Activated CD4-positive, alpha-beta memory T cell treated with anti-CD3 and anti-CD28 coated beads for 36 hours (primary cell): Measurements from ENCODE around the gene RAMP2. TPM values are rescaled to one million over a fixed set of nuclear protein-coding genes. Genes with fewer than 3 reads are reported as not detected.

ENCODE experiments used
- CTCF ChIA-PET: fragments of 350-600 bp; sonication (Branson Sonifier 250); formaldehyde crosslinking; loops from one replicate; lab custom pipeline; 2021; ENCODE audit warnings: antibody characterized with exemption, inconsistent platforms; lab: Charles Lee
- POLR2A ChIA-PET: fragments of 350-600 bp; sonication (Branson Sonifier 250); formaldehyde crosslinking; loops from one replicate; lab custom pipeline; 2021; ENCODE audit warnings: antibody characterized with exemption; lab: Charles Lee
- DNase-seq: peaks from one replicate; pipeline ENCODE4 v3.0.0-alpha.2; 2020
- H3K27ac Mint-ChIP-seq: one replicate; pipeline ENCODE4 v1.8.0; 2021; ENCODE audit warnings: mixed read lengths
- H3K27me3 Mint-ChIP-seq: one replicate; pipeline ENCODE4 v1.8.0; 2021; ENCODE audit warnings: mixed read lengths
- H3K36me3 Mint-ChIP-seq: one replicate; pipeline ENCODE4 v1.8.0; 2021; ENCODE audit warnings: mixed read lengths
- H3K4me1 Mint-ChIP-seq: one replicate; pipeline ENCODE4 v1.8.0; 2021; ENCODE audit warnings: low read depth, mixed read lengths
- H3K4me3 Mint-ChIP-seq: one replicate; pipeline ENCODE4 v1.8.0; 2021; ENCODE audit warnings: mild to moderate bottlenecking, mixed read lengths
- H3K9me3 Mint-ChIP-seq: one replicate; pipeline ENCODE4 v1.8.0; 2021; ENCODE audit warnings: mixed read lengths
- intact Hi-C: fragments of 100-400 bp; cut with micrococcal nuclease; formaldehyde crosslinking; loops from one replicate; pipeline ENCODE4 v1.15.1; 2023
- total RNA-seq, 2 experiments: library from RNA; stranded (reverse); gene quantifications; one replicate each; pipeline ENCODE4 v1.2.3, GENCODE V29; 2021

Gene RAMP2
- total RNA-seq, 2 experiments from 2014 or later = not detected

DNA sequence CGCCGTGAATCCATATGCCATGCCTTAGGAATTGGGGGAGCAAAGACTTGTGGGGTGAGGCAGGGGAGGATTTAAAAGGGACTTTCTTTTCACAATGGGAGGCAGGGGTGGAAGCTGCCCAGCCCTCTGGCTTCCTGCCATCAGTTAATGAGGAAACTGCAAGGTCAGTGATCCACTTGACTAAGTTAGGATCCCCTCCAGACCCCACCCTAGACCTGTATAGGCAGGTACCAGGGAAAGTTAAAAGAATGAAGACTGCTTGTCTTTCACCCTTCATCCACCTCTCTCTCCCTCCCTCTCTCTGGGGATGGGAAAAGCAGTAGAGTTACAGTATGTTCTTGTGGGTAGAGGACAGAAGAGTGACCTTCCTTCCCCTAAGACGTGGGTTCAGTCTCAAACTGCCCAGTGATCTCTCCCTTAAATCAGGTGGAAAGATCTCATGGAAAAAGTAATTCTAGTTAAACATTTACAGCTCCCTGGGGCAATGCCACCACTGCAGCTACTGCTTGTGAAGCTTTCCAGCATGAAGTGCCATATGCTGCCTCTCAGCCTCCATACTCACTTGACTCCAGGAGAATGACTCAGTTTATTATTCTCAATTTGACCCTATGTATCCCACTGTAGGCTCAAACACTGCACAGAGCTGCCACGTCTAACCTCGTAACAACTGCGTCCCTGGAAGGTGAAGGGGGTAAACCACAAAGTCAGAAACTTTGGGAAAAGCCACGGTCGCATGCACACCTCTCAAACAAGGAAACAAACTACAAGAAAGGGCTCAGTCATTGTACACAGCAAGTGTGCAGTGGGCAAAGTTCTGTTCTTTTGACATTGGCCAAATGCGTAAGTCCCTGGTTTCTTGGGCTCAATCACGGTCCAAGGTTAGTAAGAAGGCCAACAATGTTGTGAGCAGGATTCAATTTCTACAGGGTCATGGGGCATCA lies 36.3 kb downstream of the RAMP2 start:
- peaks cover 18% of the 10 kb centered on the region for H3K4me1 Mint-ChIP-seq
- intact Hi-C loops = no loop called here
- no peak overlapping the region for H3K27ac Mint-ChIP-seq
- DNase-seq = no peak
- no peaks in the 10 kb centered on the region for H3K27me3 Mint-ChIP-seq
- H3K4me3 Mint-ChIP-seq = peak overlapping the region; percentile 90
- H3K9me3 Mint-ChIP-seq = no peaks in the 10 kb centered on the region
- POLR2A ChIA-PET = interaction anchor here (1.0 to 1.8 kb wide), 2 partner anchors 36 to 114 kb away, joined by 3 to 4 read pairs; partner anchors contain the start of gene PSME3
- CTCF ChIA-PET = interaction anchor here (0.6 to 1.4 kb wide), 4 partner anchors 21 to 27 kb away, joined by 3 to 5 read pairs (median 4); partner anchors contain the start of genes BECN1 and VPS25
- peaks cover 4% of the 10 kb centered on the region for H3K36me3 Mint-ChIP-seq

GRCh38 chr17:42798011-42798382 lies 37.0 kb downstream of the RAMP2 start:
- ChIA-PET CTCF (interaction anchor here (0.6 to 1.4 kb wide), 6 partner anchors 20 to 780 kb away, joined by 3 to 5 read pairs (median 4); partner anchors contain the start of genes BECN1 and VPS25), POLR2A (interaction anchor here (1.0 to 1.8 kb wide), 4 partner anchors 24 to 518 kb away, joined by 3 to 7 read pairs (median 4); partner anchors contain the start of genes PSME3 and VPS25)
- DNase-seq = no peak
- intact Hi-C loops = no loop called here
- Mint-ChIP-seq H3K36me3 (peaks cover 4% of the 10 kb centered on the region), H3K4me1 (peaks cover 18% of the 10 kb centered on the region), H3K4me3 (peak overlapping the region; percentile 90), H3K9me3 (no peaks in the 10 kb centered on the region), H3K27ac (no peak overlapping the region), H3K27me3 (no peaks in the 10 kb centered on the region)

DNA sequence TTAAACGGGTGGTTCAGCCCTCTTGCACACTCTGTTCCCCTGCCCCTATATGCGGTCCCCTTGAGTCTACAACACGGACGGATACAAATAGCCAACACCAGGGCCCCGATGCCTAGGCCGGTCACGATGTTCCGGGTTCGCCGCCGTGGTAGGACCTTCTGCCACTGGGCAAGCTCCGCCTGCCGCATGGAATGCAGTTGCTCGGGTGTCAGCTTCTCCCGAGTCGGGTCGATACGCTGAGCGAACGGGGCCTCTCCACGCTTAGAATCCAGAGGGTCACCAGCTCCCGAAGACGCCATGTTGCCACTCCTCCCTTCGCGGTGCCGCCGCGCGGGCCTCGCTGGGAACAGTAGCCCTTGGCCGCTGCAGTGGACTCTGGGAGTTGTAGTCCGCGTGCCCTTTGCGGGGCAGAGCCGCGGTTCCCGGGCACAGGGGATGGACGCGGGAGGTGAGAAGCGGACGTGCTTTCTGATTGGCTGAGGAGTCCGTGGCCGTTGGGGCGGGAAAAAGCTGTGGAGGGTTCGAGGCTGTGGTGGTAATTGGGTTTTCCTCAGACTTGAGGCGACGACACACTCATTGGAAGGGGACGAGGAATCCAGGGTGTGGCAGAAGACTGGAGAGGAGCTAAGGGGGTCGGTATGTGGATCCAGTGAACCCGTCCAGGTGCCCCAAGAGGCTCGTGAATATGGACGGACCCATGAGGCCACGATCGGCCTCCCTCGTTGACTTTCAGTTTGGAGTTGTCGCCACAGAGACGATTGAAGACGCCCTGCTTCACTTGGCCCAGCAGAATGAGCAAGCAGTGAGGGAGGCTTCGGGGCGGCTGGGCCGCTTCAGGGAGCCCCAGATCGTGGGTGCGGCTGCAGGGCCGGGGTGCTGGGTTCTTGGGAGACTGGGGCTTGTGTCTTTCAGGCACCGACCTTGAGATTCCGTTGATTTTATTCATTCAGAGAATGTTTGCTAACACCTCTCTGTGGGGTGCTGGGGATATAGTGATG lies 37.7 kb downstream of the RAMP2 start, which contains the start of the genes CNTD1 and COA3:
Gene CNTD1 (plus strand): TSS at position 479 of the 998 bp plus-strand sequence. CDS start 207 bp downstream, at position 686.
Gene COA3 (minus strand): TSS at position 322 of the 998 bp plus-strand sequence. CDS start 23 bp downstream, at position 299.
- intact Hi-C loops = no loop called here
- Mint-ChIP-seq H3K4me3 (peak within 1 kb of the TSS; percentile 90), H3K36me3 (peaks cover 4% of the 10 kb centered on the region), H3K4me1 (peaks cover 18% of the 10 kb centered on the region), H3K27ac (peak within 1 kb of the TSS; percentile 50), H3K27me3 (no peaks in the 10 kb centered on the region), H3K9me3 (no peaks in the 10 kb centered on the region)
- ChIA-PET POLR2A (interaction anchor here (1.0 to 1.8 kb wide), 4 partner anchors 25 to 518 kb away, joined by 3 to 7 read pairs (median 4); partner anchors contain the start of genes PSME3 and VPS25), CTCF (interaction anchor here (0.6 to 1.4 kb wide), 6 partner anchors 19 to 780 kb away, joined by 3 to 5 read pairs (median 4); partner anchors contain the start of genes BECN1 and VPS25)
- DNase-seq = peak; percentile 90

GRCh38 chr17:42803074-42803883 lies 42.3 kb downstream of the RAMP2 start:
- no peak for DNase-seq
- Mint-ChIP-seq H3K9me3 (no peaks in the 10 kb centered on the region), H3K4me1 (peaks cover 7% of the 10 kb centered on the region), H3K36me3 (no peaks in the 10 kb centered on the region), H3K4me3 (no peak overlapping the region), H3K27me3 (no peaks in the 10 kb centered on the region), H3K27ac (peak overlapping the region; percentile 38)
- ChIA-PET POLR2A (no interaction called here), CTCF (interaction anchor here (1.2 to 3.6 kb wide), 4 partner anchors 17 to 40 kb away, joined by 4 to 14 read pairs (median 6); partner anchors contain the start of gene BECN1)
- intact Hi-C loops = no loop called here

GRCh38 chr17:42804918-42805367 lies 43.9 kb downstream of the RAMP2 start:
- CTCF ChIA-PET = interaction anchor here (1.0 to 1.7 kb wide), 2 partner anchors 13 to 19 kb away, joined by 3 to 6 read pairs; partner anchors contain the start of gene BECN1
- intact Hi-C loops = no loop called here
- Mint-ChIP-seq H3K9me3 (no peaks in the 10 kb centered on the region), H3K4me1 (no peaks in the 10 kb centered on the region), H3K27me3 (no peaks in the 10 kb centered on the region), H3K4me3 (no peak overlapping the region), H3K27ac (no peak overlapping the region), H3K36me3 (no peaks in the 10 kb centered on the region)
- POLR2A ChIA-PET = no interaction called here
- DNase-seq = no peak

DNA sequence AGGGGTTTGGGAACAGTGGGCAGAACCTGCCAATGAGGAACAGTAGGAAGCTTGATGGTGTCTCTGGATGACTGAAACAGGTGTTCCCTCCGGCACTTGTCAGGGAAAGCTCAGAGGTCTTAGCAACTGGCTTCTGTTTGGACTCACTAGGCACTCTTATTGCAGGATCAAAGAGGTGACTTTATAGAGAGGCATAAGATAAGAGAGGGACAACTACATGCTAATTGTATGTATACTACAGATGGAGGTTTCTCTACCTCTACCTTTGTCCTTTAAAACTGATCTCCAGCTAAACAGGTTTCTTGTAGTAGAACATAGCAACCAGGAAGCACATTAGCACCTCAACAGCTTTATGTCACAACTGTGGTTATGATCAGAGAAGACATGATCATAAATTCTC lies 45.2 kb downstream of the RAMP2 start:
- no peak overlapping the region for H3K27ac Mint-ChIP-seq
- peaks cover 9% of the 10 kb centered on the region for H3K36me3 Mint-ChIP-seq
- POLR2A ChIA-PET = no interaction called here
- CTCF ChIA-PET = interaction anchor here (0.8 to 1.2 kb wide), 2 partner anchors 12 to 14 kb away, joined by 3 to 4 read pairs; no protein-coding TSS in a partner anchor
- no peaks in the 10 kb centered on the region for H3K4me1 Mint-ChIP-seq
- H3K9me3 Mint-ChIP-seq = no peaks in the 10 kb centered on the region
- no peak for DNase-seq
- no peak overlapping the region for H3K4me3 Mint-ChIP-seq
- H3K27me3 Mint-ChIP-seq = no peaks in the 10 kb centered on the region
- intact Hi-C loops = no loop called here

- intact Hi-C loops = no loop called here
- Mint-ChIP-seq H3K4me3 (no peak overlapping the region), H3K4me1 (no peaks in the 10 kb centered on the region), H3K36me3 (peaks cover 16% of the 10 kb centered on the region), H3K9me3 (no peaks in the 10 kb centered on the region), H3K27ac (no peak overlapping the region), H3K27me3 (no peaks in the 10 kb centered on the region)
- POLR2A ChIA-PET = no interaction called here
- CTCF ChIA-PET = interaction anchor here (0.7 to 1.5 kb wide), 3 partner anchors 11 to 130 kb away, joined by 3 read pairs; no protein-coding TSS in a partner anchor
- no peak for DNase-seq
These were observed 48.2 kb downstream of the RAMP2 start for GRCh38 chr17:42809250-42809649.

Other genes with a start within 250 kb of the RAMP2 start
- gene NAGLU, start 225.0 kb upstream of the RAMP2 start, total RNA-seq = 10 to 100 TPM; 12.2 to 13.9 TPM
- under 1 TPM; 0.44 to 0.52 TPM for gene HSD17B1, start 208.3 kb upstream of the RAMP2 start, total RNA-seq
- 100 to 1,000 TPM in 1 of 2 experiments, 10 to 100 TPM in 1; 92.8 to 103 TPM for gene COASY, start 199.1 kb upstream of the RAMP2 start, total RNA-seq
- 10 to 100 TPM; 38.4 to 39.7 TPM for gene MLX, start 194.1 kb upstream of the RAMP2 start, total RNA-seq
- 10 to 100 TPM; 26.4 to 29.4 TPM for gene PSMC3IP, start 183.5 kb upstream of the RAMP2 start, total RNA-seq
- gene RETREG3, start 151.9 kb upstream of the RAMP2 start, total RNA-seq = 10 to 100 TPM; 33.7 to 35.3 TPM
- 100 to 1,000 TPM in 1 of 2 experiments, 10 to 100 TPM in 1; 92.6 to 101 TPM for gene TUBG1, start 151.5 kb upstream of the RAMP2 start, total RNA-seq
- gene TUBG2, start 101.9 kb upstream of the RAMP2 start, total RNA-seq = 10 to 100 TPM in 1 of 2 experiments, 1 to 10 TPM in 1; 9.3 to 10.1 TPM
- 1 to 10 TPM; 1.1 to 1.2 TPM for gene PLEKHH3, start 84.2 kb upstream of the RAMP2 start, total RNA-seq
- gene CCR10, start 79.4 kb upstream of the RAMP2 start, total RNA-seq = under 1 TPM; 0.38 to 0.65 TPM
- 1 to 10 TPM; 1.8 to 1.9 TPM for gene CNTNAP1, start 78.7 kb upstream of the RAMP2 start, total RNA-seq
- 10 to 100 TPM; 29.7 to 33.9 TPM for gene EZH1, start 16.2 kb upstream of the RAMP2 start, total RNA-seq
- 10 to 100 TPM; 57.5 to 58.6 TPM for gene VPS25, start 12.2 kb downstream of the RAMP2 start, total RNA-seq
- gene WNK4, start 19.4 kb downstream of the RAMP2 start, total RNA-seq = under 1 TPM; 0.10 to 0.15 TPM
- gene COA3, start 37.5 kb downstream of the RAMP2 start, total RNA-seq = 10 to 100 TPM; 31.8 to 36.6 TPM
- gene CNTD1, start 37.6 kb downstream of the RAMP2 start, total RNA-seq = not detected
- gene BECN1, start 63.1 kb downstream of the RAMP2 start, total RNA-seq = 10 to 100 TPM; 72.7 to 77.4 TPM
- gene PSME3, start 72.2 kb downstream of the RAMP2 start, total RNA-seq = 100 to 1,000 TPM; 111 to 116 TPM
- gene AOC2, start 83.4 kb downstream of the RAMP2 start, total RNA-seq = 1 to 10 TPM; 1.7 to 2.0 TPM
- 1 to 10 TPM; 1.6 to 2.0 TPM for gene AOC3, start 90.0 kb downstream of the RAMP2 start, total RNA-seq
- gene G6PC1, start 139.6 kb downstream of the RAMP2 start, total RNA-seq = not detected
- gene AARSD1, start 203.2 kb downstream of the RAMP2 start, total RNA-seq = 10 to 100 TPM; 38.7 to 43.1 TPM
- gene PTGES3L, start 218.9 kb downstream of the RAMP2 start, total RNA-seq = under 1 TPM; 0.53 to 0.64 TPM
- 10 to 100 TPM in 1 of 2 experiments, 1 to 10 TPM in 1; 10.0 to 11.5 TPM for gene RUNDC1, start 219.3 kb downstream of the RAMP2 start, total RNA-seq
- 1,000 to 10,000 TPM; 1,552 to 1,589 TPM for gene RPL27, start 237.2 kb downstream of the RAMP2 start, total RNA-seq
- gene IFI35, start 245.6 kb downstream of the RAMP2 start, total RNA-seq = 10 to 100 TPM; 66.0 to 68.6 TPM